Measurements from ENCODE around the gene B4GALNT4. TPM values are rescaled to one million over a fixed set of nuclear protein-coding genes. Genes with fewer than 3 reads are reported as not detected.
A peak's percentile ranks its signal among the peaks of the same experiment; 100 is the strongest.

B4GALNT4 gene
- total RNA-seq, 1 donor from 2014 or later = 31.6 TPM

GRCh38 chr11:414318-414857 is 45.1 kb downstream of the B4GALNT4 start:
- DNase-seq (ENCODE audit: low read depth) = no peak
- Histone ChIP-seq H3K4me3 (ENCODE audit: low read depth, low read length) (no peak overlapping the region), H3K27me3 (ENCODE audit: control insufficient read depth, insufficient read depth, low read length) (peaks cover 7% of the 10 kb centered on the region), H3K36me3 (ENCODE audit: control insufficient read depth, insufficient read depth, low read length) (no peaks in the 10 kb centered on the region)
- TF ChIP-seq CTCF (IDR thresholded peaks at IDR 0.05; ENCODE audit: insufficient read depth, low read length, poor library complexity, severe bottlenecking) = no peak

- H3K4me3 ChIP-seq (ENCODE audit: low read depth, low read length) = no peak overlapping the region
- no peaks in the 10 kb centered on the region for H3K36me3 ChIP-seq (ENCODE audit: control insufficient read depth, insufficient read depth, low read length)
- peaks cover 12% of the 10 kb centered on the region for H3K27me3 ChIP-seq (ENCODE audit: control insufficient read depth, insufficient read depth, low read length)
- no peak for DNase-seq (ENCODE audit: low read depth)
- no peak for TF ChIP-seq CTCF (IDR thresholded peaks at IDR 0.05; ENCODE audit: insufficient read depth, low read length, poor library complexity, severe bottlenecking)
Measured at GRCh38 chr11:415640-416041, 46.3 kb downstream of the B4GALNT4 start.

GRCh38 chr11:416051-416756 is 46.9 kb downstream of the B4GALNT4 start:
- Histone ChIP-seq H3K36me3 (ENCODE audit: control insufficient read depth, insufficient read depth, low read length) (no peaks in the 10 kb centered on the region), H3K4me3 (ENCODE audit: low read depth, low read length) (peak overlapping the region; percentile 41), H3K27me3 (ENCODE audit: control insufficient read depth, insufficient read depth, low read length) (peaks cover 14% of the 10 kb centered on the region)
- DNase-seq (ENCODE audit: low read depth) = no peak
- TF ChIP-seq CTCF (IDR thresholded peaks at IDR 0.05; ENCODE audit: insufficient read depth, low read length, poor library complexity, severe bottlenecking) = no peak

- Histone ChIP-seq H3K4me3 (ENCODE audit: low read depth, low read length) (peak overlapping the region; percentile 41), H3K27me3 (ENCODE audit: control insufficient read depth, insufficient read depth, low read length) (peaks cover 14% of the 10 kb centered on the region), H3K36me3 (ENCODE audit: control insufficient read depth, insufficient read depth, low read length) (no peaks in the 10 kb centered on the region)
- TF ChIP-seq CTCF (IDR thresholded peaks at IDR 0.05; ENCODE audit: insufficient read depth, low read length, poor library complexity, severe bottlenecking) = no peak
- DNase-seq (ENCODE audit: low read depth) = no peak
Measured at GRCh38 chr11:416757-417621, 47.7 kb downstream of the B4GALNT4 start.

GRCh38 chr11:417652-418342 is 48.5 kb downstream of the B4GALNT4 start:
- Histone ChIP-seq H3K36me3 (ENCODE audit: control insufficient read depth, insufficient read depth, low read length) (no peaks in the 10 kb centered on the region), H3K27me3 (ENCODE audit: control insufficient read depth, insufficient read depth, low read length) (peaks cover 14% of the 10 kb centered on the region), H3K4me3 (ENCODE audit: low read depth, low read length) (no peak overlapping the region)
- TF ChIP-seq CTCF (IDR thresholded peaks at IDR 0.05; ENCODE audit: insufficient read depth, low read length, poor library complexity, severe bottlenecking) = no peak
- no peak for DNase-seq (ENCODE audit: low read depth)
